Jurkat, Clone E6-1 (cell line): ENCODE data around the gene WDR87.
"Not testable (repeated sequence)": the region's sequence is repeated elsewhere in the genome, so short reads cannot be mapped to it uniquely, and the experiment has no call there.

ENCODE experiments used
- DNase-seq: peaks from one replicate; pipeline ENCODE4 v3.0.0-alpha.2; 2011; ENCODE audit warnings: low read depth, low spot score
- H3K4me3 ChIP-seq: 2 replicates; pipeline ENCODE4 v1.5.1; 2011; ENCODE audit warnings: mild to moderate bottlenecking, low read length, control low read depth, moderate library complexity

WDR87 gene

GRCh38 chr19:37899966-37900365 lies 6.4 kb downstream of the WDR87 start:
- H3K4me3 ChIP-seq: no peak overlapping the region
- DNase-seq: no peak

- no peak overlapping the region for H3K4me3 ChIP-seq
- no peak for DNase-seq
Measured at GRCh38 chr19:37899453-37899852, 6.9 kb downstream of the WDR87 start.

- DNase-seq: no peak
- H3K4me3 ChIP-seq: no peak overlapping the region
Measured at GRCh38 chr19:37896180-37896579, 10.2 kb downstream of the WDR87 start.

- no peak for DNase-seq
- no peak overlapping the region for H3K4me3 ChIP-seq
Measured at GRCh38 chr19:37893845-37894575, 12.4 kb downstream of the WDR87 start.

GRCh38 chr19:37886571-37886970 lies 19.8 kb downstream of the WDR87 start:
- no peak overlapping the region for H3K4me3 ChIP-seq
- no peak for DNase-seq

GRCh38 chr19:37885392-37885791 lies 21.0 kb downstream of the WDR87 start:
- no peak for DNase-seq
- H3K4me3 ChIP-seq: no peak overlapping the region

- DNase-seq: no peak
- H3K4me3 ChIP-seq: no peak overlapping the region
Measured at GRCh38 chr19:37877147-37877546, 29.2 kb downstream of the WDR87 start.

- no peak overlapping the region for H3K4me3 ChIP-seq
- DNase-seq: no peak
Measured at GRCh38 chr19:37876032-37876431, 30.4 kb downstream of the WDR87 start.

- DNase-seq: no peak
Measured at GRCh38 chr19:37874784-37875183, 31.6 kb downstream of the WDR87 start.

GRCh38 chr19:37872383-37872782 lies 34.0 kb downstream of the WDR87 start:
- no peak for DNase-seq
- H3K4me3 ChIP-seq: no peak overlapping the region

More at GRCh38 chr19:37874784-37875183, 31.6 kb downstream of the WDR87 start:
- H3K4me3 ChIP-seq: no peak overlapping the region

- no peak for DNase-seq
- no peak overlapping the region for H3K4me3 ChIP-seq
Measured at GRCh38 chr19:37869766-37870340, 36.5 kb downstream of the WDR87 start.

GRCh38 chr19:37867831-37868230 lies 38.6 kb downstream of the WDR87 start:
- no peak for DNase-seq

GRCh38 chr19:37865930-37866329 lies 40.5 kb downstream of the WDR87 start:
- DNase-seq, H3K4me3 ChIP-seq: not testable (repeated sequence)

More at GRCh38 chr19:37867831-37868230, 38.6 kb downstream of the WDR87 start:
- H3K4me3 ChIP-seq: no peak overlapping the region

- DNase-seq: no peak
- no peak overlapping the region for H3K4me3 ChIP-seq
Measured at GRCh38 chr19:37864501-37864900, 41.9 kb downstream of the WDR87 start.

GRCh38 chr19:37855098-37855497 lies 51.3 kb downstream of the WDR87 start:
- no peak for DNase-seq
- no peak overlapping the region for H3K4me3 ChIP-seq

GRCh38 chr19:37845932-37846331 lies 60.5 kb downstream of the WDR87 start:
- DNase-seq: no peak
- H3K4me3 ChIP-seq: no peak overlapping the region
